H1 (cell line): ENCODE data around the gene TMEM135. TPM values are rescaled to one million over a fixed set of nuclear protein-coding genes. Genes with fewer than 3 reads are reported as not detected.

Experiments
- CTCF ChIA-PET: fragments of 300-600 bp; sonication (Branson Sonifier 250); formaldehyde crosslinking; loops from one replicate; lab custom pipeline; 2021; ENCODE audit not compliant: partially characterized antibody; lab: Charles Lee
- POLR2A ChIA-PET: fragments of 300-600 bp; sonication (Branson Sonifier 250); formaldehyde crosslinking; loops from one replicate; lab custom pipeline; 2021; ENCODE audit warnings: inconsistent platforms; ENCODE audit not compliant: partially characterized antibody; lab: Charles Lee
- DNase-seq, 2 experiments: peaks; one replicate each; pipeline versions ENCODE4 v3.0.0 to v3.0.0-alpha.2; 2010 to 2022; ENCODE audit warnings: low spot score in 2 of 2, low read depth in 1 of 2, mixed read lengths in 1 of 2
- FAIRE-seq: peaks from 2 replicates; lab custom pipeline; 2011; peaks lifted over from hg19 to GRCh38; lab: Jason Lieb, UNC
- H2AFZ ChIP-seq: 2 replicates; pipeline ENCODE4 v1.8.1; 2012; ENCODE audit warnings: low read length, inconsistent platforms
- H2AK5ac ChIP-seq: 2 replicates; pipeline ENCODE4 v1.6.1; 2013; ENCODE audit warnings: low read depth, low read length
- H2BK120ac ChIP-seq: replicated peaks from 2 replicates; pipeline ENCODE3; 2013; ENCODE audit warnings: low read depth, low read length, inconsistent platforms
- H2BK12ac ChIP-seq: 2 replicates; pipeline ENCODE4 v1.6.1; 2013; ENCODE audit warnings: low read depth, low read length
- H2BK15ac ChIP-seq: 2 replicates; pipeline ENCODE4 v1.6.1; 2013; ENCODE audit warnings: low read length
- H2BK20ac ChIP-seq: 2 replicates; pipeline ENCODE4 v1.6.1; 2013; ENCODE audit warnings: low read length
- H2BK5ac ChIP-seq: 2 replicates; pipeline ENCODE4 v1.6.1; 2013; ENCODE audit warnings: low read depth, low read length
- H3K14ac ChIP-seq: 2 replicates; pipeline ENCODE4 v1.6.1; 2013; ENCODE audit warnings: inconsistent platforms; ENCODE audit not compliant: insufficient read length
- H3K18ac ChIP-seq: 2 replicates; pipeline ENCODE4 v1.6.1; 2013; ENCODE audit warnings: low read length; ENCODE audit errors: extremely low read depth
- H3K23ac ChIP-seq: 2 replicates; pipeline ENCODE4 v1.6.1; 2013; ENCODE audit warnings: inconsistent platforms; ENCODE audit not compliant: insufficient read length
- H3K23me2 ChIP-seq: 2 replicates; pipeline ENCODE4 v1.6.1; 2013; ENCODE audit warnings: low read depth, low read length
- H3K27ac ChIP-seq: 2 replicates; pipeline ENCODE4 v1.6.1; 2011; ENCODE audit warnings: low read depth, low read length, inconsistent platforms
- H3K27me3 ChIP-seq, 4 experiments: replicated peaks in 1 of 4; 1 replicate in 1 of 4; 2 replicates in 3 of 4; pipeline versions ENCODE4 v1.6.1 to v1.8.1; 2011 to 2013; ENCODE audit warnings: low read length in 3 of 4, mild to moderate bottlenecking in 3 of 4, inconsistent platforms in 2 of 4, mixed read lengths in 2 of 4, moderate library complexity in 1 of 4; ENCODE audit not compliant: control insufficient read depth in 3 of 4, insufficient read depth in 3 of 4; ENCODE audit errors: extremely low read depth in 1 of 4
- H3K36me3 ChIP-seq, 4 experiments: 2 replicates each; pipeline versions ENCODE4 v1.6.1 to v1.8.1; 2011 to 2013; ENCODE audit warnings: mild to moderate bottlenecking in 4 of 4, low read length in 3 of 4, moderate library complexity in 2 of 4, control low read depth in 1 of 4, inconsistent platforms in 1 of 4; ENCODE audit not compliant: insufficient read depth in 4 of 4, control insufficient read depth in 2 of 4
- H3K4ac ChIP-seq: replicated peaks from 2 replicates; pipeline ENCODE3; 2013; ENCODE audit warnings: low read length, low read depth, mixed read lengths, inconsistent platforms; ENCODE audit not compliant: insufficient read length
- H3K4me1 ChIP-seq, 4 experiments: replicated peaks in 1 of 4; 1 replicate in 1 of 4; 2 replicates in 3 of 4; pipeline versions ENCODE4 v1.6.1 to v1.8.1; 2011 to 2013; ENCODE audit warnings: low read length in 3 of 4, inconsistent platforms in 2 of 4, mixed read lengths in 1 of 4; ENCODE audit not compliant: insufficient read depth in 4 of 4, control insufficient read depth in 3 of 4
- H3K4me2 ChIP-seq, 2 experiments: 2 replicates each; pipeline versions ENCODE4 v1.6.1 to v1.8.1; 2011 to 2013; ENCODE audit warnings: low read depth in 2 of 2, low read length in 2 of 2, control low read depth in 1 of 2, inconsistent platforms in 1 of 2, mild to moderate bottlenecking in 1 of 2; ENCODE audit not compliant: insufficient read depth in 1 of 2
- H3K4me3 ChIP-seq, 4 experiments: fragments of 200-600, 300-600 bp in 1 of 4; sonication (generic), shearing (Covaris generic), sonication (Bioruptor Twin) in 1 of 4; 2 replicates each; pipeline versions ENCODE4 v1.5.1 to v1.8.1; 2011 to 2016; ENCODE audit warnings: low read length in 4 of 4, low read depth in 3 of 4, control low read depth in 2 of 4, inconsistent platforms in 2 of 4, mild to moderate bottlenecking in 2 of 4, mixed read lengths in 1 of 4, moderate library complexity in 1 of 4; ENCODE audit not compliant: insufficient read depth in 2 of 4; ENCODE audit errors: extremely low read depth in 1 of 4
- H3K56ac ChIP-seq: replicated peaks from 2 replicates; pipeline ENCODE3; 2013; ENCODE audit warnings: low read depth, mild to moderate bottlenecking, mixed read lengths, low read length, inconsistent platforms; ENCODE audit not compliant: insufficient read length
- H3K79me1 ChIP-seq: 2 replicates; pipeline ENCODE4 v1.6.1; 2013; ENCODE audit warnings: low read depth, low read length, control low read depth
- H3K79me2 ChIP-seq, 2 experiments: 2 replicates each; pipeline versions ENCODE4 v1.6.1 to v1.8.1; 2012 to 2013; ENCODE audit warnings: low read length in 2 of 2, mild to moderate bottlenecking in 2 of 2, inconsistent platforms in 1 of 2; ENCODE audit not compliant: insufficient read depth in 2 of 2, control insufficient read depth in 1 of 2
- H3K9ac ChIP-seq, 4 experiments: replicated peaks in 1 of 4; 1 replicate in 1 of 4; 2 replicates in 3 of 4; pipeline versions ENCODE4 v1.6.1 to v1.8.1; 2011 to 2013; ENCODE audit warnings: low read depth in 3 of 4, low read length in 3 of 4, control low read depth in 2 of 4, mild to moderate bottlenecking in 2 of 4, moderate library complexity in 2 of 4, inconsistent platforms in 1 of 4; ENCODE audit errors: extremely low read depth in 1 of 4
- H3K9me3 ChIP-seq, 2 experiments: 2 replicates each; pipeline versions ENCODE4 v1.6.1 to v1.8.1; 2012 to 2013; ENCODE audit warnings: mild to moderate bottlenecking in 2 of 2, moderate library complexity in 2 of 2, control low read depth in 1 of 2, inconsistent platforms in 1 of 2, low read depth in 1 of 2, low read length in 1 of 2, mixed read lengths in 1 of 2; ENCODE audit not compliant: insufficient read depth in 2 of 2
- H4K20me1 ChIP-seq, 2 experiments: replicated peaks in 1 of 2; 2 replicates each; pipeline versions ENCODE3 to v1.8.1; 2011 to 2013; ENCODE audit warnings: inconsistent platforms in 2 of 2, low read length in 2 of 2, mild to moderate bottlenecking in 1 of 2; ENCODE audit not compliant: insufficient read depth in 2 of 2, control insufficient read depth in 1 of 2
- H4K5ac ChIP-seq: 2 replicates; pipeline ENCODE4 v1.6.1; 2013; ENCODE audit warnings: low read length, low read depth, mixed read lengths, inconsistent platforms; ENCODE audit not compliant: insufficient read length
- H4K8ac ChIP-seq: 2 replicates; pipeline ENCODE4 v1.8.0; 2013; ENCODE audit warnings: mild to moderate bottlenecking, moderate library complexity, low read length, inconsistent platforms; ENCODE audit not compliant: insufficient read depth; ENCODE audit errors: extremely low read depth
- H4K91ac ChIP-seq: replicated peaks from 2 replicates; pipeline ENCODE3; 2013; ENCODE audit warnings: low read length, mixed read lengths, inconsistent platforms; ENCODE audit not compliant: insufficient read length
- ATF2 ChIP-seq: IDR thresholded peaks from 2 replicates; pipeline ENCODE4 v1.6.1; 2012; ENCODE audit warnings: low read length, inconsistent platforms
- BRCA1 ChIP-seq: IDR thresholded peaks from 2 replicates; pipeline ENCODE4 v1.6.1; 2012; ENCODE audit warnings: low read depth, low read length, improper control_type of control experiment
- CTBP2 ChIP-seq: IDR thresholded peaks from 2 replicates; pipeline ENCODE4 v1.7.0; 2011; ENCODE audit warnings: borderline replicate concordance, mild to moderate bottlenecking, moderate library complexity, mixed read lengths, low read length; ENCODE audit not compliant: insufficient read depth, insufficient read length
- EZH2 ChIP-seq: fragments of 200-600 bp; sonication (generic); IDR thresholded peaks from 2 replicates; pipeline ENCODE4 v1.7.1; 2012; ENCODE audit warnings: low read depth, mild to moderate bottlenecking, moderate library complexity, low read length, inconsistent platforms; ENCODE audit not compliant: severe bottlenecking
- GABPA ChIP-seq: IDR thresholded peaks from 2 replicates; pipeline ENCODE4 v1.6.1; 2011; ENCODE audit warnings: mild to moderate bottlenecking, low read length, moderate library complexity, borderline replicate concordance; ENCODE audit not compliant: insufficient read depth
- JUN ChIP-seq: IDR thresholded peaks from 2 replicates; pipeline ENCODE4 v1.6.1; 2011; ENCODE audit warnings: low read depth, mild to moderate bottlenecking, improper control_type of control experiment, low read length
- KDM4A ChIP-seq: IDR thresholded peaks from one replicate; pipeline ENCODE4 v1.7.1; 2012; ENCODE audit warnings: low read depth, mild to moderate bottlenecking, moderate library complexity, low read length, inconsistent platforms; ENCODE audit not compliant: severe bottlenecking
- KDM5A ChIP-seq: fragments of 200-600 bp; IDR thresholded peaks from 2 replicates; pipeline ENCODE4 v1.7.1; 2012; ENCODE audit warnings: mild to moderate bottlenecking, low read length, inconsistent platforms, mixed read lengths
- POLR2AphosphoS5 ChIP-seq: IDR thresholded peaks from 2 replicates; pipeline ENCODE4 v1.6.1; 2011; ENCODE audit warnings: low read depth, low read length
- RNF2 ChIP-seq: fragments of 200-900, 300-1000 bp; sonication (generic); IDR thresholded peaks from 2 replicates; pipeline ENCODE4 v1.7.1; 2016; ENCODE audit warnings: borderline replicate concordance, low read depth, mild to moderate bottlenecking, antibody characterized with exemption, low read length; ENCODE audit not compliant: poor library complexity, severe bottlenecking; ENCODE audit errors: missing control alignments
- SIRT6 ChIP-seq: IDR thresholded peaks from one replicate; pipeline ENCODE4 v1.7.1; 2012; ENCODE audit warnings: low read length, inconsistent platforms
- SP4 ChIP-seq: IDR thresholded peaks from 2 replicates; pipeline ENCODE4 v1.6.1; 2012; ENCODE audit warnings: low read length, inconsistent platforms
- WGBS, 2 experiments: shearing (Covaris generic) in 1 of 2; methylation state at CpG; one replicate each; pipeline versions ENCODE4 v1.1.6 to v1.1.7; 2013 to 2015; ENCODE audit warnings: low lambda C conversion rate in 2 of 2, mixed read lengths in 2 of 2, inconsistent platforms in 1 of 2, low coverage in 1 of 2, missing lambda C conversion rate in 1 of 2; ENCODE audit not compliant: insufficient replicate concordance in 2 of 2, insufficient coverage in 1 of 2, insufficient read length in 1 of 2; ENCODE audit errors: extremely low coverage in 1 of 2, missing lambda C conversion rate in 1 of 2; 5-methylcytosine and 5-hydroxymethylcytosine counted together
- polyA plus RNA-seq, 7 experiments: library from polyadenylated mRNA; depleted of rRNA in 3 of 7; stranded (reverse) in 5 of 7; unstranded in 2 of 7; fragments of >200 nt in 5 of 7; fragments of 200-250 nt in 2 of 7; gene quantifications; 1 replicate in 5 of 7; 2 replicates in 1 of 7; 4 replicates in 1 of 7; pipeline versions ENCODE4 v1.2.1 to v1.2.3, GENCODE V29; 2011 to 2013; ENCODE audit warnings: missing spikeins in 2 of 7, mixed read lengths in 2 of 7
- total RNA-seq: library from RNA; stranded (reverse); fragmentation: NEBNext Ultra II Directional; extraction: Animal tissue kit (Norgen Biotek cat#: 25700); gene quantifications from 2 replicates; pipeline ENCODE4 v1.2.1, GENCODE V29; 2021

TMEM135 gene
- total and polyA plus RNA-seq, 2 of the 8 experiments (the other 6 are each of a cell fraction or from before 2014, with no cell fraction given): 9.3 to 31.3 TPM

DNA sequence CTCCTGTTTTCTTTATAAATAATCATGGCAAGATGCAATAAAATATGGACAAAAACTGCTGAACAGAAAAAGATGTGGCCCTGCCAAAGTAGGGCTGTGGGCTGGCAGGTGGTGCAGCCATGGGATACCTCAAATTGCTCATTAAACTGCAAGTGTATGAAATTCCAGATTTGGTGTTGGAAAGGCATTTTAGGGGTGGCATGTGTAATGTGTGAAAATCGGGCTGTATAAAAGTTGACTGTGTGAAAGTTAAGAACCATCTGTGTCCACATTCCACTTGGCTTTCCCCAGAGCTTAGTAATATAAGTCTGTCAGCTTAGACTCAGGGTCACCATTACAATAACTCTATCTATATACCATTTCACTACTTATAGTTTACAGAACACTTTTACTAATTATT is 47.7 kb upstream of the TMEM135 start:
- Histone ChIP-seq H2AFZ (no peak overlapping the region), H3K27ac (no peak overlapping the region), H3K4me2 (no peak overlapping the region; a peak in 1 of 4 replicates), H3K27me3 (no peaks in the 10 kb centered on the region), H4K5ac (no peak overlapping the region), H3K4ac (no peak overlapping the region), H3K4me3 (no peak overlapping the region), H3K36me3 (no peaks in the 10 kb centered on the region), H4K91ac (no peak overlapping the region), H3K14ac (no peak overlapping the region), H3K79me2 (no peaks in the 10 kb centered on the region), H4K20me1 (no peaks in the 10 kb centered on the region), H3K9ac (no peak overlapping the region), H3K4me1 (peaks cover 0 to 2% (median under 1%) of the 10 kb centered on the region in 4 experiments; a peak in 3 of 7 replicates), H2BK120ac (no peak overlapping the region), H4K8ac (no peak overlapping the region), H2AK5ac (no peak overlapping the region), H3K18ac (no peak overlapping the region), H3K23me2 (no peaks in the 10 kb centered on the region), H2BK15ac (no peak overlapping the region), H3K56ac (no peak overlapping the region), H3K79me1 (no peaks in the 10 kb centered on the region), H3K23ac (no peak overlapping the region), H3K9me3 (no peaks in the 10 kb centered on the region), H2BK5ac (no peak overlapping the region), H2BK20ac (no peak overlapping the region), H2BK12ac (no peak overlapping the region)
- DNase-seq (no peak), FAIRE-seq (no peak)
- ChIA-PET POLR2A (no interaction called here), CTCF (interaction anchor here (0.7 to 1.5 kb wide), 4 partner anchors 28 to 300 kb away, joined by 3 to 4 read pairs (median 3); partner anchors contain the start of gene TMEM135)
- 53% methylated on average over 1 of the region's 1 CpG; no CpG with 5 or more reads in 1 of the 2 experiments for WGBS, 2 experiments
- TF ChIP-seq JUN: no peak
- TF ChIP-seq KDM4A: no peak
- TF ChIP-seq BRCA1: no peak
- no peak for TF ChIP-seq ATF2
- no peak for TF ChIP-seq SP4
- TF ChIP-seq RNF2: no peak
- TF ChIP-seq POLR2AphosphoS5: no peak
- no peak for TF ChIP-seq CTBP2
- no peak for TF ChIP-seq GABPA
- TF ChIP-seq KDM5A: no peak
- TF ChIP-seq EZH2: no peak
- no peak for TF ChIP-seq SIRT6
